ENCODE results near the gene HECW1. TPM values are rescaled to one million over a fixed set of nuclear protein-coding genes. Genes with fewer than 3 reads are reported as not detected.

Gene HECW1
- total RNA-seq, 1 experiment from 2014 or later, result 2.7 TPM

- H3K4me3 ChIP-seq, result no peak overlapping the region
- no peaks in the 10 kb centered on the region for H3K4me1 ChIP-seq (replicated peaks; ENCODE audit: insufficient read depth)
- H3K4me2 ChIP-seq, result no peak overlapping the region
- H3K9me3 ChIP-seq (ENCODE audit: insufficient read depth, low read depth), result no peaks in the 10 kb centered on the region
- no peak overlapping the region for H3K27ac ChIP-seq
- CTCF ChIA-PET, result no interaction called here
- no peaks in the 10 kb centered on the region for H3F3A ChIP-seq (ENCODE audit: insufficient read depth, low read depth)
- intact Hi-C loops (cut with micrococcal nuclease; ENCODE audit: unreplicated experiment), result no loop called here
- TF ChIP-seq, protein P1, sequence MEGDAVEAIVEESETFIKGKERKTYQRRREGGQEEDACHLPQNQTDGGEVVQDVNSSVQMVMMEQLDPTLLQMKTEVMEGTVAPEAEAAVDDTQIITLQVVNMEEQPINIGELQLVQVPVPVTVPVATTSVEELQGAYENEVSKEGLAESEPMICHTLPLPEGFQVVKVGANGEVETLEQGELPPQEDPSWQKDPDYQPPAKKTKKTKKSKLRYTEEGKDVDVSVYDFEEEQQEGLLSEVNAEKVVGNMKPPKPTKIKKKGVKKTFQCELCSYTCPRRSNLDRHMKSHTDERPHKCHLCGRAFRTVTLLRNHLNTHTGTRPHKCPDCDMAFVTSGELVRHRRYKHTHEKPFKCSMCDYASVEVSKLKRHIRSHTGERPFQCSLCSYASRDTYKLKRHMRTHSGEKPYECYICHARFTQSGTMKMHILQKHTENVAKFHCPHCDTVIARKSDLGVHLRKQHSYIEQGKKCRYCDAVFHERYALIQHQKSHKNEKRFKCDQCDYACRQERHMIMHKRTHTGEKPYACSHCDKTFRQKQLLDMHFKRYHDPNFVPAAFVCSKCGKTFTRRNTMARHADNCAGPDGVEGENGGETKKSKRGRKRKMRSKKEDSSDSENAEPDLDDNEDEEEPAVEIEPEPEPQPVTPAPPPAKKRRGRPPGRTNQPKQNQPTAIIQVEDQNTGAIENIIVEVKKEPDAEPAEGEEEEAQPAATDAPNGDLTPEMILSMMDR (conservative IDR thresholded peaks at IDR 0.05), result no peak
- TF ChIP-seq EZH2 (IDR thresholded peaks at IDR 0.05; ENCODE audit: low read depth), result no peak
- no peaks in the 10 kb centered on the region for H4K20me1 ChIP-seq (ENCODE audit: insufficient read depth)
- BruUV-seq (replicated peaks), result no TSS peak
- no peaks in the 10 kb centered on the region for H3K36me3 ChIP-seq (ENCODE audit: low read depth)
- no peak for DNase-seq
- H2AFZ ChIP-seq, result no peak overlapping the region
- POLR2A ChIA-PET (ENCODE audit: unreplicated experiment), result no interaction called here
- peaks cover 57% of the 10 kb centered on the region for H3K27me3 ChIP-seq (ENCODE audit: insufficient read depth, low read depth)
- H3K79me2 ChIP-seq (ENCODE audit: low read depth), result no peaks in the 10 kb centered on the region
- no peaks in the 10 kb centered on the region for H3K9me2 ChIP-seq (ENCODE audit: insufficient read depth)
These were observed 264.9 kb downstream of the HECW1 start for GRCh38 chr7:43377196-43377960.

DNA sequence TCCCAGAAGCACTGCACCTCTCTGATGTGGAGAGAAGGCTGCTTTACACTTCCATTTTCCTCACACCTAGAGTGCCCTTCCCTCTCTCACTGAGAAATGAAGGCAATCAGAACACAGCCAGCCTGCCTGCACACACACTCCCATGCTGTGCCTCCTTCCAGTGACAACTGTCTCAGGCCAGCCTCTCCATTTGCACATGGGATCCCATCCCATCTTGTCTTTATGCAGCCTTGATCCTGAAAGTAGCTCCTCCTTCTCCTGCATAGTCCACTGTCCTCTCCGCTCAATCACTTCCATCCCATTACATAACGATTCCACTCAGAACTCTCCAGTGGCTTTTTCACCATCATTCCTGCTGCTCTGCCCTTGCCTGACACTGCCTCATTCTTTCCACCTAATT is 266.8 kb downstream of the HECW1 start:
- TF ChIP-seq EZH2 (IDR thresholded peaks at IDR 0.05; ENCODE audit: low read depth), result no peak
- TF ChIP-seq, protein P1 (conservative IDR thresholded peaks at IDR 0.05), result no peak
- Histone ChIP-seq H3K79me2 (ENCODE audit: low read depth) (no peaks in the 10 kb centered on the region), H3F3A (ENCODE audit: insufficient read depth, low read depth) (no peaks in the 10 kb centered on the region), H3K4me3 (no peak overlapping the region), H3K27ac (no peak overlapping the region), H4K20me1 (ENCODE audit: insufficient read depth) (no peaks in the 10 kb centered on the region), H3K9me3 (ENCODE audit: insufficient read depth, low read depth) (no peaks in the 10 kb centered on the region), H3K4me1 (replicated peaks; ENCODE audit: insufficient read depth) (no peaks in the 10 kb centered on the region), H3K27me3 (ENCODE audit: insufficient read depth, low read depth) (peaks cover 57% of the 10 kb centered on the region), H3K4me2 (no peak overlapping the region), H2AFZ (no peak overlapping the region), H3K9me2 (ENCODE audit: insufficient read depth) (no peaks in the 10 kb centered on the region), H3K36me3 (ENCODE audit: low read depth) (no peaks in the 10 kb centered on the region)
- no peak for DNase-seq
- ChIA-PET POLR2A (ENCODE audit: unreplicated experiment) (no interaction called here), CTCF (no interaction called here)
- intact Hi-C loops (cut with micrococcal nuclease; ENCODE audit: unreplicated experiment), result no loop called here
- no TSS peak for BruUV-seq (replicated peaks)

DNA sequence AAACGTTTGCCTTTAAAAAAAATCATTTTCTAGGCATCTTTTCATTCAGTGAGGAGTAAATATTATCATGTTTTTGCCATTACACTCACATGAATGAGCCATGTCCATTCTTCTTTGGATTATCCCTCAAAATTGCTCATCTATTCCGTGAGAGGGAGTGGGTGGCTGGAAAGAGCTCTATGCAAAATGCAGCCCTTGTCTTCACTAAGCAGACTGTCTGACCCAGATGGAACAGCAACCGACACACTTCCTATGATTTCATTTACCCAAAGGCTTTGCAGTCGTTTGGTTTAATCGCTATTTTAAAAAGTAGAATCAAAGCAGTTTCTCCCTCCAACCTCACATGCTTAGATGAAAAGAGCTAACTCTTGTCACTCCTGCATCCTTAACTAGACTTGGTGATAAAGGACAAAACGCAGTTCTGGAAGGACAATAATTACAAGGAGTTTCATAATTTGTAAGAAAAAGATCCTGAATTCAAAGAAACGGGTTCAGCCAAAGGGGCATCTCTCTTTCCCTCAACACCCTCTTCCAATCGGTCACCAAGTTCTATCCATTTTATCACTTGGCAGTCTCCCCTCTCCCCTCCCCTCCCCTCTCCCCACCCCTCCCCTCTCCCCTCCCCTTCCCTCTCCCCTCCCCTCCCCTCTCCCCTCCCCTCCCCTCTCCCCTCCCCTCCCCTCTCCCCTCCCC is 272.3 kb downstream of the HECW1 start:
- H3K4me2 ChIP-seq, result no peak overlapping the region
- no peaks in the 10 kb centered on the region for H3K4me1 ChIP-seq (replicated peaks; ENCODE audit: insufficient read depth)
- H4K20me1 ChIP-seq (ENCODE audit: insufficient read depth), result no peaks in the 10 kb centered on the region
- no peaks in the 10 kb centered on the region for H3K9me2 ChIP-seq (ENCODE audit: insufficient read depth)
- H3K27me3 ChIP-seq (ENCODE audit: insufficient read depth, low read depth), result peaks cover 35% of the 10 kb centered on the region
- ChIA-PET CTCF (interaction anchor here (0.6 kb wide), 2 partner anchors 141 to 533 kb away, joined by 6 to 20 read pairs; no protein-coding TSS in a partner anchor), POLR2A (ENCODE audit: unreplicated experiment) (no interaction called here)
- TF ChIP-seq, protein P1 (conservative IDR thresholded peaks at IDR 0.05), result no peak
- no peak for TF ChIP-seq EZH2 (IDR thresholded peaks at IDR 0.05; ENCODE audit: low read depth)
- H3K79me2 ChIP-seq (ENCODE audit: low read depth), result no peaks in the 10 kb centered on the region
- DNase-seq, result no peak
- no peaks in the 10 kb centered on the region for H3F3A ChIP-seq (ENCODE audit: insufficient read depth, low read depth)
- H3K4me3 ChIP-seq, result no peak overlapping the region
- intact Hi-C loops (cut with micrococcal nuclease; ENCODE audit: unreplicated experiment), result no loop called here
- no TSS peak for BruUV-seq (replicated peaks)
- H3K36me3 ChIP-seq (ENCODE audit: low read depth), result no peaks in the 10 kb centered on the region
- no peaks in the 10 kb centered on the region for H3K9me3 ChIP-seq (ENCODE audit: insufficient read depth, low read depth)
- no peak overlapping the region for H2AFZ ChIP-seq
- no peak overlapping the region for H3K27ac ChIP-seq

Measured in PC-9 (cell line).